H1 (cell line): Measurements from ENCODE around the gene MTR. TPM values are rescaled to one million over a fixed set of nuclear protein-coding genes. Genes with fewer than 3 reads are reported as not detected.

Source experiments
- CTCF ChIA-PET: fragments of 300-600 bp; sonication (Branson Sonifier 250); formaldehyde crosslinking; loops from one replicate; lab custom pipeline; 2021; ENCODE audit not compliant: partially characterized antibody; lab: Charles Lee
- POLR2A ChIA-PET: fragments of 300-600 bp; sonication (Branson Sonifier 250); formaldehyde crosslinking; loops from one replicate; lab custom pipeline; 2021; ENCODE audit warnings: inconsistent platforms; ENCODE audit not compliant: partially characterized antibody; lab: Charles Lee
- DNase-seq, 2 experiments: peaks; one replicate each; pipeline versions ENCODE4 v3.0.0 to v3.0.0-alpha.2; 2010 to 2022; ENCODE audit warnings: low spot score in 2 of 2, low read depth in 1 of 2, mixed read lengths in 1 of 2
- FAIRE-seq: peaks from 2 replicates; lab custom pipeline; 2011; peaks lifted over from hg19 to GRCh38; lab: Jason Lieb, UNC
- H2AFZ ChIP-seq: 2 replicates; pipeline ENCODE4 v1.8.1; 2012; ENCODE audit warnings: low read length, inconsistent platforms
- H2AK5ac ChIP-seq: 2 replicates; pipeline ENCODE4 v1.6.1; 2013; ENCODE audit warnings: low read depth, low read length
- H2BK120ac ChIP-seq: replicated peaks from 2 replicates; pipeline ENCODE3; 2013; ENCODE audit warnings: low read depth, low read length, inconsistent platforms
- H2BK12ac ChIP-seq: 2 replicates; pipeline ENCODE4 v1.6.1; 2013; ENCODE audit warnings: low read depth, low read length
- H2BK15ac ChIP-seq: 2 replicates; pipeline ENCODE4 v1.6.1; 2013; ENCODE audit warnings: low read length
- H2BK20ac ChIP-seq: 2 replicates; pipeline ENCODE4 v1.6.1; 2013; ENCODE audit warnings: low read length
- H2BK5ac ChIP-seq: 2 replicates; pipeline ENCODE4 v1.6.1; 2013; ENCODE audit warnings: low read depth, low read length
- H3K14ac ChIP-seq: 2 replicates; pipeline ENCODE4 v1.6.1; 2013; ENCODE audit warnings: inconsistent platforms; ENCODE audit not compliant: insufficient read length
- H3K18ac ChIP-seq: 2 replicates; pipeline ENCODE4 v1.6.1; 2013; ENCODE audit warnings: low read length; ENCODE audit errors: extremely low read depth
- H3K23ac ChIP-seq: 2 replicates; pipeline ENCODE4 v1.6.1; 2013; ENCODE audit warnings: inconsistent platforms; ENCODE audit not compliant: insufficient read length
- H3K23me2 ChIP-seq: 2 replicates; pipeline ENCODE4 v1.6.1; 2013; ENCODE audit warnings: low read depth, low read length
- H3K27ac ChIP-seq: 2 replicates; pipeline ENCODE4 v1.6.1; 2011; ENCODE audit warnings: low read depth, low read length, inconsistent platforms
- H3K27me3 ChIP-seq, 4 experiments: replicated peaks in 1 of 4; 1 replicate in 1 of 4; 2 replicates in 3 of 4; pipeline versions ENCODE4 v1.6.1 to v1.8.1; 2011 to 2013; ENCODE audit warnings: low read length in 3 of 4, mild to moderate bottlenecking in 3 of 4, inconsistent platforms in 2 of 4, mixed read lengths in 2 of 4, moderate library complexity in 1 of 4; ENCODE audit not compliant: control insufficient read depth in 3 of 4, insufficient read depth in 3 of 4; ENCODE audit errors: extremely low read depth in 1 of 4
- H3K36me3 ChIP-seq, 4 experiments: 2 replicates each; pipeline versions ENCODE4 v1.6.1 to v1.8.1; 2011 to 2013; ENCODE audit warnings: mild to moderate bottlenecking in 4 of 4, low read length in 3 of 4, moderate library complexity in 2 of 4, control low read depth in 1 of 4, inconsistent platforms in 1 of 4; ENCODE audit not compliant: insufficient read depth in 4 of 4, control insufficient read depth in 2 of 4
- H3K4ac ChIP-seq: replicated peaks from 2 replicates; pipeline ENCODE3; 2013; ENCODE audit warnings: low read length, low read depth, mixed read lengths, inconsistent platforms; ENCODE audit not compliant: insufficient read length
- H3K4me1 ChIP-seq, 4 experiments: replicated peaks in 1 of 4; 1 replicate in 1 of 4; 2 replicates in 3 of 4; pipeline versions ENCODE4 v1.6.1 to v1.8.1; 2011 to 2013; ENCODE audit warnings: low read length in 3 of 4, inconsistent platforms in 2 of 4, mixed read lengths in 1 of 4; ENCODE audit not compliant: insufficient read depth in 4 of 4, control insufficient read depth in 3 of 4
- H3K4me2 ChIP-seq, 2 experiments: 2 replicates each; pipeline versions ENCODE4 v1.6.1 to v1.8.1; 2011 to 2013; ENCODE audit warnings: low read depth in 2 of 2, low read length in 2 of 2, control low read depth in 1 of 2, inconsistent platforms in 1 of 2, mild to moderate bottlenecking in 1 of 2; ENCODE audit not compliant: insufficient read depth in 1 of 2
- H3K4me3 ChIP-seq, 4 experiments: fragments of 200-600, 300-600 bp in 1 of 4; sonication (generic), shearing (Covaris generic), sonication (Bioruptor Twin) in 1 of 4; 2 replicates each; pipeline versions ENCODE4 v1.5.1 to v1.8.1; 2011 to 2016; ENCODE audit warnings: low read length in 4 of 4, low read depth in 3 of 4, control low read depth in 2 of 4, inconsistent platforms in 2 of 4, mild to moderate bottlenecking in 2 of 4, mixed read lengths in 1 of 4, moderate library complexity in 1 of 4; ENCODE audit not compliant: insufficient read depth in 2 of 4; ENCODE audit errors: extremely low read depth in 1 of 4
- H3K56ac ChIP-seq: replicated peaks from 2 replicates; pipeline ENCODE3; 2013; ENCODE audit warnings: low read depth, mild to moderate bottlenecking, mixed read lengths, low read length, inconsistent platforms; ENCODE audit not compliant: insufficient read length
- H3K79me1 ChIP-seq: 2 replicates; pipeline ENCODE4 v1.6.1; 2013; ENCODE audit warnings: low read depth, low read length, control low read depth
- H3K79me2 ChIP-seq, 2 experiments: 2 replicates each; pipeline versions ENCODE4 v1.6.1 to v1.8.1; 2012 to 2013; ENCODE audit warnings: low read length in 2 of 2, mild to moderate bottlenecking in 2 of 2, inconsistent platforms in 1 of 2; ENCODE audit not compliant: insufficient read depth in 2 of 2, control insufficient read depth in 1 of 2
- H3K9ac ChIP-seq, 4 experiments: replicated peaks in 1 of 4; 1 replicate in 1 of 4; 2 replicates in 3 of 4; pipeline versions ENCODE4 v1.6.1 to v1.8.1; 2011 to 2013; ENCODE audit warnings: low read depth in 3 of 4, low read length in 3 of 4, control low read depth in 2 of 4, mild to moderate bottlenecking in 2 of 4, moderate library complexity in 2 of 4, inconsistent platforms in 1 of 4; ENCODE audit errors: extremely low read depth in 1 of 4
- H3K9me3 ChIP-seq, 2 experiments: 2 replicates each; pipeline versions ENCODE4 v1.6.1 to v1.8.1; 2012 to 2013; ENCODE audit warnings: mild to moderate bottlenecking in 2 of 2, moderate library complexity in 2 of 2, control low read depth in 1 of 2, inconsistent platforms in 1 of 2, low read depth in 1 of 2, low read length in 1 of 2, mixed read lengths in 1 of 2; ENCODE audit not compliant: insufficient read depth in 2 of 2
- H4K20me1 ChIP-seq, 2 experiments: replicated peaks in 1 of 2; 2 replicates each; pipeline versions ENCODE3 to v1.8.1; 2011 to 2013; ENCODE audit warnings: inconsistent platforms in 2 of 2, low read length in 2 of 2, mild to moderate bottlenecking in 1 of 2; ENCODE audit not compliant: insufficient read depth in 2 of 2, control insufficient read depth in 1 of 2
- H4K5ac ChIP-seq: 2 replicates; pipeline ENCODE4 v1.6.1; 2013; ENCODE audit warnings: low read length, low read depth, mixed read lengths, inconsistent platforms; ENCODE audit not compliant: insufficient read length
- H4K8ac ChIP-seq: 2 replicates; pipeline ENCODE4 v1.8.0; 2013; ENCODE audit warnings: mild to moderate bottlenecking, moderate library complexity, low read length, inconsistent platforms; ENCODE audit not compliant: insufficient read depth; ENCODE audit errors: extremely low read depth
- H4K91ac ChIP-seq: replicated peaks from 2 replicates; pipeline ENCODE3; 2013; ENCODE audit warnings: low read length, mixed read lengths, inconsistent platforms; ENCODE audit not compliant: insufficient read length
- POU5F1 ChIP-seq: IDR thresholded peaks from 2 replicates; pipeline ENCODE4 v1.6.1; 2011; ENCODE audit warnings: low read depth, mild to moderate bottlenecking, low read length, moderate library complexity
- SIX5 ChIP-seq: IDR thresholded peaks from 2 replicates; pipeline ENCODE4 v1.6.1; 2011; ENCODE audit warnings: mild to moderate bottlenecking, low read depth, low read length
- TCF12 ChIP-seq: IDR thresholded peaks from 2 replicates; pipeline ENCODE4 v1.6.1; 2011; ENCODE audit warnings: low read depth, mild to moderate bottlenecking, low read length
- WGBS, 2 experiments: shearing (Covaris generic) in 1 of 2; methylation state at CpG; one replicate each; pipeline versions ENCODE4 v1.1.6 to v1.1.7; 2013 to 2015; ENCODE audit warnings: low lambda C conversion rate in 2 of 2, mixed read lengths in 2 of 2, inconsistent platforms in 1 of 2, low coverage in 1 of 2, missing lambda C conversion rate in 1 of 2; ENCODE audit not compliant: insufficient replicate concordance in 2 of 2, insufficient coverage in 1 of 2, insufficient read length in 1 of 2; ENCODE audit errors: extremely low coverage in 1 of 2, missing lambda C conversion rate in 1 of 2; 5-methylcytosine and 5-hydroxymethylcytosine counted together
- polyA plus RNA-seq, 7 experiments: library from polyadenylated mRNA; depleted of rRNA in 3 of 7; stranded (reverse) in 5 of 7; unstranded in 2 of 7; fragments of >200 nt in 5 of 7; fragments of 200-250 nt in 2 of 7; gene quantifications; 1 replicate in 5 of 7; 2 replicates in 1 of 7; 4 replicates in 1 of 7; pipeline versions ENCODE4 v1.2.1 to v1.2.3, GENCODE V29; 2011 to 2013; ENCODE audit warnings: missing spikeins in 2 of 7, mixed read lengths in 2 of 7
- total RNA-seq: library from RNA; stranded (reverse); fragmentation: NEBNext Ultra II Directional; extraction: Animal tissue kit (Norgen Biotek cat#: 25700); gene quantifications from 2 replicates; pipeline ENCODE4 v1.2.1, GENCODE V29; 2021

The MTR gene
- total and polyA plus RNA-seq, 2 of the 8 experiments (the other 6 are each of a cell fraction or from before 2014, with no cell fraction given), result 4.8 to 27.4 TPM

DNA sequence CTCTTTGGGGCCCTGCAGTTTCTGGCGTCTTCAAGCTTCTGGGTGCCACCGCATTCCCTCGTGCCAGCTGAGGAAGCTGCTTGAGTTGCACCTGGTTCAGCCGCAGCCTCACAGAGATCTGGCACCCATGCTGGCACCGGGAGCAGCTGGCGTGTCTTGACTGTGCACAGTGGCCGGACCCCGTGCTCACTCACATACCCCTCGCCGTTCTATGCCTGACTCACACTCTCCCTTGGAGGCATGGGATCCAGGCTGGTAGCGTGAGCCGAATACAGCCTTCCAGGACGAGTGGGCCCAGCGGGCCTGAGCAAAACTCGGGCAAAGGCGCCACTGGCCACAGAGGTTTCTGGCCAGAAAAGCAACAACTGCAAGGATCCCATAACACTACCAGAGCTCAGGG lies 8.6 kb upstream of the MTR start:
- CTCF ChIA-PET, result interaction anchor here (0.6 to 2.4 kb wide), 11 partner anchors 10 to 400 kb away, joined by 3 to 14 read pairs (median 3); no protein-coding TSS in a partner anchor
- Histone ChIP-seq H3K79me2 (no peaks in the 10 kb centered on the region), H3K27ac (no peak overlapping the region), H3K56ac (no peak overlapping the region), H2AFZ (no peak overlapping the region; the same call in 1 of the 2 replicates), H2BK120ac (no peak overlapping the region), H3K9me3 (no peaks in the 10 kb centered on the region), H4K91ac (no peak overlapping the region), H3K4me2 (no peak overlapping the region), H3K9ac (no peak overlapping the region), H2BK15ac (no peak overlapping the region), H3K23ac (no peak overlapping the region), H4K20me1 (no peaks in the 10 kb centered on the region), H2AK5ac (no peak overlapping the region), H2BK5ac (no peak overlapping the region), H3K4ac (no peak overlapping the region), H3K36me3 (no peaks in the 10 kb centered on the region), H2BK12ac (no peak overlapping the region), H3K27me3 (no peaks in the 10 kb centered on the region), H4K5ac (no peak overlapping the region), H3K23me2 (no peaks in the 10 kb centered on the region), H3K18ac (no peak overlapping the region), H2BK20ac (no peak overlapping the region), H3K4me1 (no peaks in the 10 kb centered on the region), H3K4me3 (no peak overlapping the region), H3K14ac (no peak overlapping the region), H4K8ac (no peak overlapping the region), H3K79me1 (no peaks in the 10 kb centered on the region)
- TF ChIP-seq POU5F1 (no peak), SIX5 (no peak), TCF12 (no peak)
- DNase-seq, result no peak
- WGBS, 2 experiments, result 81% methylated on average over 14 of the region's 16 CpGs; no CpG with 5 or more reads in 1 of the 2 experiments
- no peak for FAIRE-seq
- POLR2A ChIA-PET, result interaction anchor here (1.1 to 1.8 kb wide), 2 partner anchors 8 to 182 kb away, joined by 3 to 12 read pairs; partner anchors contain the start of genes HEATR1 and MTR
